K562 (cell line): ENCODE measurements around the gene PPP4R1. TPM values are rescaled to one million over a fixed set of nuclear protein-coding genes. Genes with fewer than 3 reads are reported as not detected.
A peak's percentile ranks its signal among the peaks of the same experiment; 100 is the strongest.

Experiments
- ERF ChIP-seq: fragments of 450-650 bp; formaldehyde crosslinking; IDR thresholded peaks from 2 replicates; pipeline ENCODE4 v1.4.0; 2020; ENCODE audit warnings: mild to moderate bottlenecking, mixed read lengths
- ETV6 ChIP-seq, 3 experiments: fragments of 150-350 bp in 1 of 3; sonication (generic) in 1 of 3; formaldehyde crosslinking in 1 of 3; IDR thresholded peaks; 2 replicates each; pipeline versions ENCODE4 v1.6.1 to v1.8.0; 2014 to 2022; ENCODE audit warnings: borderline replicate concordance in 2 of 3, low read depth in 2 of 3, antibody characterized with exemption in 1 of 3, low read length in 1 of 3, mild to moderate bottlenecking in 1 of 3, missing genetic modification reagents in 1 of 3
- KDM5B ChIP-seq: fragments of 200-600 bp; sonication (generic); IDR thresholded peaks from 2 replicates; pipeline ENCODE4 v1.6.1; 2012; ENCODE audit warnings: low read depth, mild to moderate bottlenecking, moderate library complexity, low read length, control low read depth, inconsistent platforms; ENCODE audit not compliant: insufficient replicate concordance
- TEAD2 ChIP-seq: fragments of 450-650 bp; IDR thresholded peaks from 2 replicates; pipeline ENCODE4 v1.6.1; 2016; ENCODE audit warnings: missing genetic modification characterization, control low read depth, missing compliant biosample characterization
- ZNF184 ChIP-seq: sonication (generic); formaldehyde crosslinking; IDR thresholded peaks from 2 replicates; pipeline ENCODE4 v1.5.0; 2020; ENCODE audit warnings: missing genetic modification reagents
- ZNF431 ChIP-seq: sonication (generic); formaldehyde crosslinking; IDR thresholded peaks from 2 replicates; pipeline ENCODE4 v1.8.0; 2022; ENCODE audit warnings: mild to moderate bottlenecking, missing genetic modification reagents
- ZNF707 ChIP-seq: fragments of 250-450 bp; sonication (Bioruptor Pico); conservative IDR thresholded peaks from 2 replicates; pipeline ENCODE4 v1.8.0; 2022; ENCODE audit warnings: inconsistent platforms, mild to moderate bottlenecking, moderate library complexity
- polyA plus RNA-seq, 8 experiments: library from polyadenylated mRNA; depleted of rRNA in 4 of 8; stranded (reverse) in 5 of 8; unstranded in 3 of 8; fragments of >200 nt; fragmentation: Nextera tagmentation in 2 of 8; fragmentation: Illumina TruSeq in 1 of 8; extraction: Ambion mirVana in 2 of 8; extraction: Trizol in 1 of 8; gene quantifications; 2 replicates each; pipeline versions ENCODE4 v1.2.1 to v1.2.3, GENCODE V29; 2011 to 2014; ENCODE audit warnings: inconsistent platforms in 1 of 8, missing spikeins in 1 of 8
- total RNA-seq, 7 experiments: library from RNA; depleted of rRNA in 6 of 7; stranded (reverse); fragments of >200 nt in 6 of 7; fragmentation: Illumina TruSeq in 2 of 7; extraction: Trizol in 2 of 7; gene quantifications; 2 replicates each; pipeline versions ENCODE4 v1.2.1 to v1.2.3, GENCODE V29; 2011 to 2021; ENCODE audit warnings: low replicate concordance in 1 of 7
- TF ChIP-seq, protein P1 (sequence below), 3 experiments: fragments of 200-800 bp in 1 of 3; fragments of 250-450 bp in 1 of 3; fragments of 450-650 bp in 1 of 3; sonication (Bioruptor Pico) in 1 of 3; sonication (Bioruptor generic) in 1 of 3; formaldehyde crosslinking in 1 of 3; IDR thresholded peaks; 2 replicates each; pipeline versions ENCODE4 v1.6.1 to v1.8.0; 2016 to 2022; ENCODE audit warnings: mild to moderate bottlenecking in 2 of 3, missing genetic modification characterization in 2 of 3, missing compliant biosample characterization in 1 of 3, moderate library complexity in 1 of 3
- TF ChIP-seq, protein P2 (sequence below), 2 experiments: fragments of 450-650 bp; IDR thresholded peaks; 2 replicates each; pipeline ENCODE4 v1.6.1; 2018; ENCODE audit warnings: mild to moderate bottlenecking in 2 of 2, low read depth in 1 of 2; ENCODE audit not compliant: partially characterized antibody in 2 of 2
- TF ChIP-seq, protein P3 (sequence below): sonication (generic); formaldehyde crosslinking; IDR thresholded peaks from 2 replicates; pipeline ENCODE4 v1.8.1; 2022; ENCODE audit warnings: missing genetic modification reagents

Gene PPP4R1
- total and polyA plus RNA-seq, 9 of the 15 experiments (the other 6 are each of a cell fraction or from before 2014, with no cell fraction given) = 23.5 to 136 (median 84.5) TPM

DNA sequence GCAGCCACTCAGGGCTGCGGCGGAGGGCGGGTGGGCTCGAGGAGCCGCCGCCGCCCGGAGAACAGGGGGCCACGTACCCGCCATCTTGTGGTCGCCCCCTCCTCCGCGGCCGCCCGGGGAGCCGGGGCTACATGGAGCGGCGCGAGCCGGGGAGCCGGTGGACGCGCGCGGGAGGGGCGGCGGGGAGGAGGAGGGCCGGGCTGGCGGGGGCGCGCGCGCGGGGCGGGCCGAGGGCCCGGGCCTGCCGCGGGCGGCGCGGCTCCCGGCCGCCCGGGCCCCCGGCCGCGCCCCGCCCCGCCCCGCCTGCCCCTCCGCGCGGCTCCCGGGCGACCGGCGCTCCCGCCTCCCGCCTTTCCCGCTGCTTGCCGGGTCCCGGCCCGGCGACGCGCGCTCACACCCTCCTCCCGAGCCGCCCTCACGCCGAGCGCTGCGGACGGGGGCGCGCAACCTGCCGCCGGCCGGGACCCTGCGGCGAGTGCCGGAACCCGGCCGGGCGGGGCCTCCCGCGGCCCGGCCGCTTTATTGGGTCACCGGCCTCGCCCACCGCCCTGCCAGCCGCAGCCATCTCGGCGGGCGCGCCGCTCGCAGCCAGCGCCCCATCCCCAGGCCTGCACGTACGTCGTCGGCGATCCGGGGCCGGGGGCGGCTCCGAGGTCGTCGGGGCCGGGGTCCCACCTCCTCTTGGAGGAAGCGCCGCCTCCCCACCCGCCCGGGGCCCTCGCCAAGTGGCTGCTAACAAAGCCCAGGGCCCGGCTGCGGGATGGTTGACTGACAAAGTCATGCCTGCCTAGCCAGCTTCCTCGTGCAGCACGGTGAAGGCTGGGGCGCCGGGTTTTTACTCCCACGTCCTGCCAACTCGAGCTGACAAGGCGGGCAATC, at the start of gene PPP4R1 (continued):
- TF ChIP-seq KDM5B (peak; percentile 24), ZNF707 (CRISPR knock-in tag) (no peak), ZNF184 (no peak), ETV6 (IDR thresholded peaks at IDR 0.05; ENCODE audit: borderline replicate concordance in 1 of 2, low read depth in 2 of 2, low read length in 1 of 2) (no peak), ETV6 (CRISPR knock-in tag; IDR thresholded peaks at IDR 0.05; ENCODE audit: borderline replicate concordance) (no peak), ZNF431 (CRISPR knock-in tag) (no peak), ERF (CRISPR knock-in tag) (0 out of 2 replicates have a peak, but pooled peaks have one; percentile 19), TEAD2 (tag) (no peak)
- TF ChIP-seq, protein P1, sequence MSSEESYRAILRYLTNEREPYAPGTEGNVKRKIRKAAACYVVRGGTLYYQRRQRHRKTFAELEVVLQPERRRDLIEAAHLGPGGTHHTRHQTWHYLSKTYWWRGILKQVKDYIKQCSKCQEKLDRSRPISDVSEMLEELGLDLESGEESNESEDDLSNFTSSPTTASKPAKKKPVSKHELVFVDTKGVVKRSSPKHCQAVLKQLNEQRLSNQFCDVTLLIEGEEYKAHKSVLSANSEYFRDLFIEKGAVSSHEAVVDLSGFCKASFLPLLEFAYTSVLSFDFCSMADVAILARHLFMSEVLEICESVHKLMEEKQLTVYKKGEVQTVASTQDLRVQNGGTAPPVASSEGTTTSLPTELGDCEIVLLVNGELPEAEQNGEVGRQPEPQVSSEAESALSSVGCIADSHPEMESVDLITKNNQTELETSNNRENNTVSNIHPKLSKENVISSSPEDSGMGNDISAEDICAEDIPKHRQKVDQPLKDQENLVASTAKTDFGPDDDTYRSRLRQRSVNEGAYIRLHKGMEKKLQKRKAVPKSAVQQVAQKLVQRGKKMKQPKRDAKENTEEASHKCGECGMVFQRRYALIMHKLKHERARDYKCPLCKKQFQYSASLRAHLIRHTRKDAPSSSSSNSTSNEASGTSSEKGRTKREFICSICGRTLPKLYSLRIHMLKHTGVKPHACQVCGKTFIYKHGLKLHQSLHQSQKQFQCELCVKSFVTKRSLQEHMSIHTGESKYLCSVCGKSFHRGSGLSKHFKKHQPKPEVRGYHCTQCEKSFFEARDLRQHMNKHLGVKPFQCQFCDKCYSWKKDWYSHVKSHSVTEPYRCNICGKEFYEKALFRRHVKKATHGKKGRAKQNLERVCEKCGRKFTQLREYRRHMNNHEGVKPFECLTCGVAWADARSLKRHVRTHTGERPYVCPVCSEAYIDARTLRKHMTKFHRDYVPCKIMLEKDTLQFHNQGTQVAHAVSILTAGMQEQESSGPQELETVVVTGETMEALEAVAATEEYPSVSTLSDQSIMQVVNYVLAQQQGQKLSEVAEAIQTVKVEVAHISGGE (CRISPR knock-in tag; IDR thresholded peaks at IDR 0.05) = peak in 1 of 3 experiments; percentile 17; a peak in 1 of 6 replicates
- TF ChIP-seq, protein P2, sequence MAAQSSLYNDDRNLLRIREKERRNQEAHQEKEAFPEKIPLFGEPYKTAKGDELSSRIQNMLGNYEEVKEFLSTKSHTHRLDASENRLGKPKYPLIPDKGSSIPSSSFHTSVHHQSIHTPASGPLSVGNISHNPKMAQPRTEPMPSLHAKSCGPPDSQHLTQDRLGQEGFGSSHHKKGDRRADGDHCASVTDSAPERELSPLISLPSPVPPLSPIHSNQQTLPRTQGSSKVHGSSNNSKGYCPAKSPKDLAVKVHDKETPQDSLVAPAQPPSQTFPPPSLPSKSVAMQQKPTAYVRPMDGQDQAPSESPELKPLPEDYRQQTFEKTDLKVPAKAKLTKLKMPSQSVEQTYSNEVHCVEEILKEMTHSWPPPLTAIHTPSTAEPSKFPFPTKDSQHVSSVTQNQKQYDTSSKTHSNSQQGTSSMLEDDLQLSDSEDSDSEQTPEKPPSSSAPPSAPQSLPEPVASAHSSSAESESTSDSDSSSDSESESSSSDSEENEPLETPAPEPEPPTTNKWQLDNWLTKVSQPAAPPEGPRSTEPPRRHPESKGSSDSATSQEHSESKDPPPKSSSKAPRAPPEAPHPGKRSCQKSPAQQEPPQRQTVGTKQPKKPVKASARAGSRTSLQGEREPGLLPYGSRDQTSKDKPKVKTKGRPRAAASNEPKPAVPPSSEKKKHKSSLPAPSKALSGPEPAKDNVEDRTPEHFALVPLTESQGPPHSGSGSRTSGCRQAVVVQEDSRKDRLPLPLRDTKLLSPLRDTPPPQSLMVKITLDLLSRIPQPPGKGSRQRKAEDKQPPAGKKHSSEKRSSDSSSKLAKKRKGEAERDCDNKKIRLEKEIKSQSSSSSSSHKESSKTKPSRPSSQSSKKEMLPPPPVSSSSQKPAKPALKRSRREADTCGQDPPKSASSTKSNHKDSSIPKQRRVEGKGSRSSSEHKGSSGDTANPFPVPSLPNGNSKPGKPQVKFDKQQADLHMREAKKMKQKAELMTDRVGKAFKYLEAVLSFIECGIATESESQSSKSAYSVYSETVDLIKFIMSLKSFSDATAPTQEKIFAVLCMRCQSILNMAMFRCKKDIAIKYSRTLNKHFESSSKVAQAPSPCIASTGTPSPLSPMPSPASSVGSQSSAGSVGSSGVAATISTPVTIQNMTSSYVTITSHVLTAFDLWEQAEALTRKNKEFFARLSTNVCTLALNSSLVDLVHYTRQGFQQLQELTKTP (IDR thresholded peaks at IDR 0.05; ENCODE audit: low read depth in 1 of 2, partially characterized antibody in 2 of 2) = no peak
- TF ChIP-seq, protein P3, sequence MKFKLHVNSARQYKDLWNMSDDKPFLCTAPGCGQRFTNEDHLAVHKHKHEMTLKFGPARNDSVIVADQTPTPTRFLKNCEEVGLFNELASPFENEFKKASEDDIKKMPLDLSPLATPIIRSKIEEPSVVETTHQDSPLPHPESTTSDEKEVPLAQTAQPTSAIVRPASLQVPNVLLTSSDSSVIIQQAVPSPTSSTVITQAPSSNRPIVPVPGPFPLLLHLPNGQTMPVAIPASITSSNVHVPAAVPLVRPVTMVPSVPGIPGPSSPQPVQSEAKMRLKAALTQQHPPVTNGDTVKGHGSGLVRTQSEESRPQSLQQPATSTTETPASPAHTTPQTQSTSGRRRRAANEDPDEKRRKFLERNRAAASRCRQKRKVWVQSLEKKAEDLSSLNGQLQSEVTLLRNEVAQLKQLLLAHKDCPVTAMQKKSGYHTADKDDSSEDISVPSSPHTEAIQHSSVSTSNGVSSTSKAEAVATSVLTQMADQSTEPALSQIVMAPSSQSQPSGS (CRISPR knock-in tag) = no peak
- TF ChIP-seq, all 486 proteins: peak for 76
